GM19025 (cell line): ENCODE measurements around the gene PLEKHO2.

Experiments
- ATAC-seq: cut with Tn5 transposase; IDR thresholded peaks from one replicate; pipeline ENCODE4 v1.9.1; 2021; ENCODE audit warnings: mild to moderate bottlenecking, low read depth, moderate library complexity; ENCODE audit not compliant: unreplicated experiment

The PLEKHO2 gene

DNA sequence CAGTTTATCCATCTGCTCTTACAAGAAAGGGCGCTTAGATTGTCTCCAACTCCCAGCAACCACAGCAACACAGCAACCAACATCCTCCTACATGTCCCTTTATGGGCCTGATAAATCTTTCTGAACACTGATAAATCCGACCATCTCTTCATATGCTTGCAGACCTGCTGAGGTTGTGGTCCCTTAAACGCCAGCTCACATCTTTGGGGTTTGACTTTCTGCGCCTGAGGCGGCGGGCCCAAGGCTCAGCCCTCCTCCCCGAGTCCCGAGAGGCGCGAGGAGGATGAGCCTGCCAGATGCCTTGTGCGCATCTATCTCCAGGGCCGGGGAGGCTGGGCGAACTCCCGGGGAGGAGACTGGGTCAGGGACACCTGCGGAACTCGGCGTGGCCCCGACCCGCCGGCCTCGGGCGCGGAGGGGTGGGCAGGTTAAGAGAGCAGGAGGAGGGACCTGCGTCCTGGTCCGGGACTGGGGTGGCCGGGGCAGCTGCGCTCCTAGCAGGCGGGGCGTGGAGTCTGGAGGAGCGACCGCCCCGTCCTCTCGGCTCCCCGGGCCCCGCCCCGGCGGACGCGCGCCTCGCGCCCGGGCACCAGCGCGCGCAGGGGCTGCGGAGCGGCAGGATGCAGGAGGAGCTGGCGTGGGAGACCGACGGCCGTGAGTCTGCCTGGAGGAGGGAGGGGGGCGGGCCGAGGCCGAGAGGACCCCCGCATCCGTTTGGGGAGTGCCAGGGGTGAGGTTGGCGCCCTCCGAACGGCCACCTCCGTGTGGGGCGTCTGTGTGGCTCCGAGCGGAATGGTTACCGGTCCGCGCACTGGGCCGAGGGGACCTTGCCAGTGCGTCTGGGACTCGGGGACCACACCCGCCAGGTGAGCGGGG lies 69.8 kb downstream of the PLEKHO2 start, which contains the start of gene ANKDD1A:
TSS of gene ANKDD1A (plus strand) at position 592 of the 876 bp plus-strand sequence. CDS start at position 621, 29 bp downstream.
- ATAC-seq = no peak

GRCh38 chr15:64912379-64913325 lies 70.9 kb downstream of the PLEKHO2 start:
- no peak for ATAC-seq

DNA sequence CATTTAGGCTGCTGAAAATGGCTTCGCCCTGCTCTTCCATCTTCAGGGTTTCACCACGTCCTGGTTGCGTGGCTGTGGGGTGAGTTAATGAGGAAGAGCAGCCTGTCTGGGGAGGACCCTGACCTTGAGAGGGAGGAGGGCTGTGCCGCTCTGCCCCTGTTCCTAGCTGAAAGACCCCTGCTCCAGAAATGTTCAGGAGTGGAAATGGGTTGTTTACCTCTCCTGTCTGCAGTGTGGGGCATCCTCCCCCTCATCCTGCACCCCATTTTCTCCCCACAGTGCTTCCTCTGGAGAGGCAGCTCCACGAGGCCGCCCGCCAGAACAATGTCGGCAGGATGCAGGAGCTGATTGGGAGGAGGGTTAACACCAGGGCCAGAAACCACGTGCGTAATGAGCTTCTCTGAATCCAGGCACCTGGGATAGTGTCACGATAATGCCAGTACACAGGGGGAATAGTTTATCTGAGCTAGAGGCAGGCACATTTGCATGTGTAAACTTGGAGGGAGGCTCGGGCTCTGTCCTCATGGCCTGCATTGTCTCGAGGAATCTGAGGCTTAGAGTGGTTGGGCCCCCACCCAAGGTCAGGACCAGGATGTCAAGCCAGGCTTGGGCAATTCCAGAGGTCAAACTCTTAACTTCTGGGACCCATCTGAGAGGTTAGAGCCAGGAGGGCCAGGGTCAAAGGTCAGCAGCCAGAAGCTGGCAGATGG lies 74.0 kb downstream of the PLEKHO2 start:
- ATAC-seq = no peak

- ATAC-seq = no peak
Measured at GRCh38 chr15:64916365-64916764, 74.7 kb downstream of the PLEKHO2 start.

DNA sequence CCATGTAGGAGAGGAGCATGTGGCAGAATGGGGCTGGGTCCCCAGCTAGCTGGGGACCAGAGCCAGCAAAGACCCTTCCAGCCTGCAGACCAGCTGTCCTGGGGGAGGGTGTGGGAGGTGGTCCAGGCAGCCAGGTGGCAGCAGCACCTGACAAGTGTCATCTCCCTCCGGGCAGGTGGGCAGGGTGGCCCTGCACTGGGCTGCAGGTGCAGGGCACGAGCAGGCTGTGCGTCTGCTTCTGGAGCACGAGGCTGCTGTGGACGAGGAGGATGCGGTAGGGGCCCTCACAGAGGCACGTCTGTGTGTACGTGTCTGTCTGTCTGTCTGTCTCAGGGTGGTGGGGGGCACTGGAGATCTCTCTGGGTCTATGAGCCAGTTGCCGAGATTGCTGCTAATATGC lies 75.5 kb downstream of the PLEKHO2 start:
- no peak for ATAC-seq
